Fibroblast of skin of scalp (primary cell): ENCODE results near the gene GRIN1.
A peak's percentile ranks its signal among the peaks of the same experiment; 100 is the strongest.
"Not testable (repeated sequence)": the region's sequence is repeated elsewhere in the genome, so short reads cannot be mapped to it uniquely, and the experiment has no call there.

Experiments
- DNase-seq: peaks from one replicate; pipeline ENCODE4 v3.0.0-alpha.2; 2013

GRIN1 gene

GRCh38 chr9:137128862-137129455 lies 10.0 kb upstream of the GRIN1 start:
- no peak for DNase-seq

GRCh38 chr9:137129456-137130175 lies 9.3 kb upstream of the GRIN1 start:
- DNase-seq: peak; percentile 92

GRCh38 chr9:137130176-137130755 lies 8.7 kb upstream of the GRIN1 start:
- DNase-seq: no peak

GRCh38 chr9:137134191-137134590 lies 4.8 kb upstream of the GRIN1 start:
- no peak for DNase-seq

- DNase-seq: not testable (repeated sequence)
Measured at GRCh38 chr9:137135154-137135553, 3.8 kb upstream of the GRIN1 start.

GRCh38 chr9:137136261-137136880 lies 2.6 kb upstream of the GRIN1 start:
- DNase-seq: no peak

GRCh38 chr9:137136881-137137607 lies 1.9 kb upstream of the GRIN1 start:
- no peak for DNase-seq

- no peak for DNase-seq
Measured at GRCh38 chr9:137138058-137138721, 764 bp upstream of the GRIN1 start.

GRCh38 chr9:137139468-137140150 lies 655 bp downstream of the GRIN1 start:
- no peak for DNase-seq

- DNase-seq: no peak
Measured at GRCh38 chr9:137140151-137141012, 1.4 kb downstream of the GRIN1 start.

GRCh38 chr9:137141050-137141810 lies 2.3 kb downstream of the GRIN1 start:
- no peak for DNase-seq

GRCh38 chr9:137141976-137142936 lies 3.3 kb downstream of the GRIN1 start:
- no peak for DNase-seq

- DNase-seq: no peak
Measured at GRCh38 chr9:137143459-137143858, 4.5 kb downstream of the GRIN1 start.

GRCh38 chr9:137145731-137146526 lies 7.0 kb downstream of the GRIN1 start:
- no peak for DNase-seq

- DNase-seq: no peak
Measured at GRCh38 chr9:137146527-137146918, 7.6 kb downstream of the GRIN1 start.

GRCh38 chr9:137147091-137147792 lies 8.3 kb downstream of the GRIN1 start:
- DNase-seq: no peak

GRCh38 chr9:137147793-137148160 lies 8.8 kb downstream of the GRIN1 start:
- no peak for DNase-seq
